Breast epithelium (tissue), 4 donors: Measurements from ENCODE around the gene DYRK1B. TPM values are rescaled to one million over a fixed set of nuclear protein-coding genes. Genes with fewer than 3 reads are reported as not detected.

Source experiments
- DNase-seq, 2 donors: peaks; one replicate each; pipeline ENCODE4 v3.0.0-alpha.2; 2019; ENCODE audit warnings: low spot score in 2 of 2
- H3K27ac ChIP-seq, 2 donors: fragments of 200-600 bp; sonication (generic) in 1 of 2; one replicate each; pipeline ENCODE4 v1.5.1; 2016 to 2019; ENCODE audit warnings: mild to moderate bottlenecking in 1 of 2
- H3K27me3 ChIP-seq, 2 donors: fragments of 200-600 bp; sonication (generic) in 1 of 2; one replicate each; pipeline versions ENCODE4 v1.5.1 to v1.6.0; 2017 to 2019; ENCODE audit warnings: control low read depth in 1 of 2, mild to moderate bottlenecking in 1 of 2
- H3K36me3 ChIP-seq: fragments of 200-600 bp; one replicate; pipeline ENCODE4 v1.5.1; 2019
- H3K4me1 ChIP-seq, 2 donors: fragments of 200-600 bp; sonication (generic); one replicate each; pipeline ENCODE4 v1.5.1; 2016 to 2019; ENCODE audit warnings: control low read depth in 1 of 2
- H3K4me3 ChIP-seq, 3 donors: fragments of 200-600 bp; sonication (generic); 1 replicate in 2 of 3; 2 replicates in 1 of 3; pipeline ENCODE4 v1.5.1; 2016 to 2019; ENCODE audit warnings: mild to moderate bottlenecking in 3 of 3, moderate library complexity in 2 of 3
- H3K9me3 ChIP-seq, 2 donors: fragments of 200-600 bp; sonication (generic) in 1 of 2; one replicate each; pipeline ENCODE4 v1.5.1; 2016 to 2019; ENCODE audit warnings: control low read depth in 1 of 2
- POLR2A ChIP-seq: fragments of 450-650 bp; IDR thresholded peaks from one replicate; pipeline ENCODE4 v1.6.1; 2016; ENCODE audit warnings: antibody characterized with exemption, mild to moderate bottlenecking, moderate library complexity
- POLR2AphosphoS5 ChIP-seq, 3 donors: sonication (generic); formaldehyde crosslinking; IDR thresholded peaks; one replicate each; pipeline ENCODE4 v1.6.1; 2017; ENCODE audit warnings: antibody characterized with exemption in 3 of 3
- intact Hi-C: fragments of 100-400 bp; cut with DNase I; formaldehyde crosslinking; loops from one replicate; pipeline ENCODE4 v1.15.1; 2023; ENCODE audit warnings: low total_unique reads
- total RNA-seq, 3 donors: library from RNA; depleted of rRNA; stranded (reverse); fragments of >200 nt; gene quantifications; one replicate each; pipeline ENCODE4 v1.1.0, GENCODE V29; 2016
- TF ChIP-seq, protein P1 (sequence below), 3 donors: fragments of 450-650 bp; IDR thresholded peaks; one replicate each; pipeline ENCODE4 v1.5.1; 2016 to 2017; ENCODE audit warnings: antibody characterized with exemption in 3 of 3, mild to moderate bottlenecking in 3 of 3, moderate library complexity in 3 of 3

Gene DYRK1B
- total RNA-seq, 3 donors from 2014 or later: 6.2 to 12.1 (median 7.0) TPM

DNA sequence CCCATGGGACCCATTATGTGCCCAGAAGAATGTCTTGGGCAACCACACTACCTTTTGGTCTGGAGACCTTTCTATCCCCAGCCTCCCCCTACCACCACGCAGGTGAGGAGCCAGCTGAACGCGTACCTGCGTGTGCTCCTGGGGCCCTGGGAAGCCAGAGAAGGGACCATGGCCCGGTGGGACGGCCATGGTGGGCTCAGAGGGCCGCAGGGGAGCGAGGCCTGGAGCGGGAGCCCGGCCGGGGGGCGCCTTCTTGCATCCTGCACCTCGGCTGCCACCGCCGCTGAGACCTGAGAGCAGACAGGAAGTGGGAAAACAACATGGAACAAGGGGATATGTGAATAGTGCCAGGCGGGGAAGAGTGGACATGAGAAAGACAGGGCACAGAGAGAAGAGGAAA, 2.3 kb downstream of the DYRK1B start:
- no peaks in the 10 kb centered on the region for H3K9me3 ChIP-seq
- H3K4me3 ChIP-seq: no peak overlapping the region
- DNase-seq: no peak
- H3K36me3 ChIP-seq: no peaks in the 10 kb centered on the region
- no peaks in the 10 kb centered on the region for H3K27me3 ChIP-seq
- TF ChIP-seq, protein P1, sequence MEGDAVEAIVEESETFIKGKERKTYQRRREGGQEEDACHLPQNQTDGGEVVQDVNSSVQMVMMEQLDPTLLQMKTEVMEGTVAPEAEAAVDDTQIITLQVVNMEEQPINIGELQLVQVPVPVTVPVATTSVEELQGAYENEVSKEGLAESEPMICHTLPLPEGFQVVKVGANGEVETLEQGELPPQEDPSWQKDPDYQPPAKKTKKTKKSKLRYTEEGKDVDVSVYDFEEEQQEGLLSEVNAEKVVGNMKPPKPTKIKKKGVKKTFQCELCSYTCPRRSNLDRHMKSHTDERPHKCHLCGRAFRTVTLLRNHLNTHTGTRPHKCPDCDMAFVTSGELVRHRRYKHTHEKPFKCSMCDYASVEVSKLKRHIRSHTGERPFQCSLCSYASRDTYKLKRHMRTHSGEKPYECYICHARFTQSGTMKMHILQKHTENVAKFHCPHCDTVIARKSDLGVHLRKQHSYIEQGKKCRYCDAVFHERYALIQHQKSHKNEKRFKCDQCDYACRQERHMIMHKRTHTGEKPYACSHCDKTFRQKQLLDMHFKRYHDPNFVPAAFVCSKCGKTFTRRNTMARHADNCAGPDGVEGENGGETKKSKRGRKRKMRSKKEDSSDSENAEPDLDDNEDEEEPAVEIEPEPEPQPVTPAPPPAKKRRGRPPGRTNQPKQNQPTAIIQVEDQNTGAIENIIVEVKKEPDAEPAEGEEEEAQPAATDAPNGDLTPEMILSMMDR (IDR thresholded peaks at IDR 0.05): no peak
- TF ChIP-seq POLR2A (no peak), POLR2AphosphoS5 (IDR thresholded peaks at IDR 0.05) (no peak)
- intact Hi-C loops: no loop called here
- H3K4me1 ChIP-seq: peaks cover 4 to 6% of the 10 kb centered on the region in 2 donors
- H3K27ac ChIP-seq: peak overlapping the region in 1 of 2 donors; percentile 17

DNA sequence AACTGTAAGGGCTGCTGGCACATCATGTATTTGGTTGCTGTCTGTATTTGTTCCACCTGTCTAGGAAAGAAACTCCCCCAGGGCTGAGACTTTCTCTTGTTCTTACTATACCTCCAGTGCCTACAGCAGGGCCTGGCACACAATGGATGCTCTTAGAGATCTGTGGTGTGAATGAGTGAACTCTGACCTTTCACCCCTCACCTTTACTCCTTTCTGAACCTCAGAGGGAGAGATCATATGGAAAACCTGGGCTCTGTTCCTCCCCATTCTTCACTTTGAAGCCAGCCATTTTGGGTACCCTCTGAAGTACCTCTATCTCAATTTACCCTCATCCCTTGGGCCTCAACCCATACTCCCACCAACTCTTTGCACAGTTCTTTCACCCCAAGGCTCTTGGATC, 3.1 kb downstream of the DYRK1B start:
- Histone ChIP-seq H3K27me3 (no peaks in the 10 kb centered on the region), H3K4me1 (peaks cover 4 to 6% of the 10 kb centered on the region in 2 donors), H3K36me3 (no peaks in the 10 kb centered on the region), H3K27ac (no peak overlapping the region), H3K4me3 (no peak overlapping the region), H3K9me3 (no peaks in the 10 kb centered on the region)
- no peak for DNase-seq
- intact Hi-C loops: no loop called here
- TF ChIP-seq, protein P1 (IDR thresholded peaks at IDR 0.05): no peak
- TF ChIP-seq POLR2A (no peak), POLR2AphosphoS5 (IDR thresholded peaks at IDR 0.05) (no peak)

DNA sequence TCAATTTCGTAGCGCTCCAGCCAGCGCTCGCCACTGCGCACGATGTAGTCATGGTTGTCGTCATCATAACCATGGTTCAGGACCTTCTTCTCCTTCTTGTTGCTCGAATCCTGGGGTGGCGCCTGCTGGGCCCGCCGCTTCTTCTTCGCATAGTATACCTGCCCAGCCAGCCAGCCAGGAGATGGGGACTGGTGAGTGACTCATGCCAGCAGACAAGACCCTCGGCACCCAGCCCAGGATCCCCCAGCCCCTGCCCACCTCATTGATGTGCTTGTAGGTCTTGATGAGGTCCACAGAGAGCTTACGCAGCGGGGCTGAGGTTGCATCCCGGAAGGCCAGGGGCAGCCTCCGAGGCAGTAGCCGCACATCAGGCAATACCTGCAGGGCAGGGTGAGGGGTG, 3.6 kb downstream of the DYRK1B start:
- H3K9me3 ChIP-seq: no peaks in the 10 kb centered on the region
- no peak overlapping the region for H3K4me3 ChIP-seq
- intact Hi-C loops: no loop called here
- no peaks in the 10 kb centered on the region for H3K36me3 ChIP-seq
- no peaks in the 10 kb centered on the region for H3K27me3 ChIP-seq
- TF ChIP-seq, protein P1 (IDR thresholded peaks at IDR 0.05): no peak
- no peak for TF ChIP-seq POLR2AphosphoS5 (IDR thresholded peaks at IDR 0.05)
- no peak for TF ChIP-seq POLR2A
- H3K27ac ChIP-seq: no peak overlapping the region
- H3K4me1 ChIP-seq: peaks cover 4 to 6% of the 10 kb centered on the region in 2 donors
- DNase-seq: no peak

DNA sequence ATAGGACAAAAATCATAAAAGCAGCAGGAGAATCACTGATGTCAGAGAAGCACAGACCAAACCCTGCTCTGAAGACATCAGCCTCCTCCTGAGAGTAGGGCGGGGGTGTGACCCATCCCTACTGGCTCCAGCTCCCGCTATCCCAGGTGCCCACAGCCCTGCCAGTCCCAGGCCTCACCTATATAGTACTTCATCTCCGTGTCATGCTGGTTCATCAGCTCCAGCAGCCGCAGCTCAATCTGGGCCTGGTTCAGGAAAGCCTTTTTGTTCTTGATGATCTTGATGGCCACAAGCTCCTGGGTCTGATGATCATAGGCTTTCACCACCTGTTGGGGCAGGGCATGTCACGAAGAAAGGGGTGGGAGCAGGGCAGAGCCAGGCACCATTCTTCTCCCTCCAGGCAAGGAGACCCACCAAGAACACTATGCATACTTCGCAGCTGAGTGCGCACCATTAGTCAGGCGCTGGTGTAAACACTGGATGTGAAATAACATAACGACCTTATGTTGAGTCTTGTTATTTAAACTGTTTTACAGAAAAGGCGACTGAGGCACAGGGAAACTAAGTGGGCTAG, 4.2 kb downstream of the DYRK1B start:
- Histone ChIP-seq H3K4me3 (no peak overlapping the region), H3K36me3 (no peaks in the 10 kb centered on the region), H3K9me3 (no peaks in the 10 kb centered on the region), H3K27me3 (no peaks in the 10 kb centered on the region), H3K27ac (no peak overlapping the region), H3K4me1 (peaks cover 4 to 6% of the 10 kb centered on the region in 2 donors)
- DNase-seq: no peak
- intact Hi-C loops: no loop called here
- TF ChIP-seq, protein P1 (IDR thresholded peaks at IDR 0.05): no peak
- TF ChIP-seq POLR2AphosphoS5 (IDR thresholded peaks at IDR 0.05) (no peak), POLR2A (no peak)

DNA sequence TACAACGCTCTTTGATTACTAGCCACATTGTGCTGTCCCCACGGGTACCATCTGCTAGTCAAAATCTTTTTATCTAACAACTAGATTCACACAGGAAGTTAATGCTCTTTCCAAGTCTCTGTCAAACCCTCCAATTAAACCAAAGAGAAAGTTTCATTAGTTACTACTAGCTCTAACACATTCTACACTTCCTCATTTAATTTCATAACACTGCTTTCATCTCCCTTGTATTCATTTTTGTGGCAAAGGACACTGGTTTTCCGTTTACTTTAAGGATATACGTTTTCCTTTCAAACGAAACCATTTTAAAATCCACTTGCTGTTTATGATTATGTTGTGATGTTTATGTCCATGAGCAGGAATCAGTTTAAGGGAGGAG, 5.3 kb downstream of the DYRK1B start:
- DNase-seq: no peak
- Histone ChIP-seq H3K27ac (no peak overlapping the region), H3K36me3 (no peaks in the 10 kb centered on the region)

More for the DNA sequence above, 5.3 kb downstream of the DYRK1B start:
- no peaks in the 10 kb centered on the region for H3K9me3 ChIP-seq
- intact Hi-C loops: no loop called here
- TF ChIP-seq, protein P1 (IDR thresholded peaks at IDR 0.05): no peak
- no peak for TF ChIP-seq POLR2AphosphoS5 (IDR thresholded peaks at IDR 0.05)
- TF ChIP-seq POLR2A: no peak
- peaks cover 4 to 6% of the 10 kb centered on the region in 2 donors for H3K4me1 ChIP-seq
- no peaks in the 10 kb centered on the region for H3K27me3 ChIP-seq
- H3K4me3 ChIP-seq: no peak overlapping the region
